ENCODE results near the gene CPNE7. TPM values are rescaled to one million over a fixed set of nuclear protein-coding genes. Genes with fewer than 3 reads are reported as not detected.

CPNE7 gene
- total and polyA plus RNA-seq, 2 of the 13 experiments (the other 11 are each of a cell fraction or from before 2014, with no cell fraction given): 0.59 TPM; not detected in 1

DNA sequence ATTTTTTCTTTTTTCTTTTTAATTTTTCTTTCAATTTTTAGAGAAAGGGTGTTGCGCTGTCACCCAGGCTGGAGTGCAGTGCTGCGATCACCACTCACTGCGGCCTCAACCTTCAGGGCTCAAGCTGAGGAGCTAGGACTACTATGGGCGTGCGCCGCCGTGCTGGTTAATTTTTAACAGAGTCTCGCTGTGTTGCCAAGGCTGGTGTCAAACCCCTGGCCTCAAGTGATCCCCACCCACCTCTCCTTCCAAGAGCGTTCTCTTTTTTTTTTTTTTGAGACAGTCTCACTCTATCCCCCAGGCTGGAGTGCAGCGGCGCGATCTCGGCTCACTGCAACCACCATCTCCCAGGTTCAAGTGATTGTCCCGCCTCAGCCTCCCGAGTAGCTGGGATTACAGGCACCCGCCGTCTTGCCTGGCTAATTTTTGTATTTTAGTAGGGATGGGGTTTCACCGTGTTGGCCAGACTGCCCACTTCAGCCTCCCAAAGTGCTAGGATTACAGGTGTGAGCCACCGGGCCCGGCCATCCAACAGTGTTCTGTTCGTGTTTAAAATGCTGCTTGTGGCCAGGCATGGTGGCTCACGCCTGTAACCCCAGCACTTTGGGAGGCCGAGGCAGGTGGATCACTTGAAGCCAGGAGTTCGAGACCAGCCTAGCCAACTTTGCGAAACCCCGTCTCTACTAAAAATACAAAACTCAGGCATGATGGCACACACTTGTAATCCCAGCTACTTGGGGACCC lies 29.6 kb upstream of the CPNE7 start (continued):
- TF ChIP-seq, protein P1, sequence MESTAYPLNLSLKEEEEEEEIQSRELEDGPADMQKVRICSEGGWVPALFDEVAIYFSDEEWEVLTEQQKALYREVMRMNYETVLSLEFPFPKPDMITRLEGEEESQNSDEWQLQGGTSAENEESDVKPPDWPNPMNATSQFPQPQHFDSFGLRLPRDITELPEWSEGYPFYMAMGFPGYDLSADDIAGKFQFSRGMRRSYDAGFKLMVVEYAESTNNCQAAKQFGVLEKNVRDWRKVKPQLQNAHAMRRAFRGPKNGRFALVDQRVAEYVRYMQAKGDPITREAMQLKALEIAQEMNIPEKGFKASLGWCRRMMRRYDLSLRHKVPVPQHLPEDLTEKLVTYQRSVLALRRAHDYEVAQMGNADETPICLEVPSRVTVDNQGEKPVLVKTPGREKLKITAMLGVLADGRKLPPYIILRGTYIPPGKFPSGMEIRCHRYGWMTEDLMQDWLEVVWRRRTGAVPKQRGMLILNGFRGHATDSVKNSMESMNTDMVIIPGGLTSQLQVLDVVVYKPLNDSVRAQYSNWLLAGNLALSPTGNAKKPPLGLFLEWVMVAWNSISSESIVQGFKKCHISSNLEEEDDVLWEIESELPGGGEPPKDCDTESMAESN (CRISPR knock-in tag; conservative IDR thresholded peaks at IDR 0.05): no peak
- no peak for TF ChIP-seq LCORL (IDR thresholded peaks at IDR 0.05)
- 0 out of 2 replicates have a peak, but pooled peaks have one; percentile 16 for TF ChIP-seq LCORL (CRISPR knock-in tag; IDR thresholded peaks at IDR 0.05)
- 0 out of 2 replicates have a peak, but pooled peaks have one; percentile 9 for TF ChIP-seq ZNF30 (CRISPR knock-in tag; IDR thresholded peaks at IDR 0.05)
- TF ChIP-seq RCOR2 (CRISPR knock-in tag; IDR thresholded peaks at IDR 0.05): 0 out of 2 replicates have a peak, but pooled peaks have one; percentile 55
- 0 out of 2 replicates have a peak, but pooled peaks have one; percentile 12 for TF ChIP-seq GABPB1 (CRISPR knock-in tag; IDR thresholded peaks at IDR 0.05)
- no peak for TF ChIP-seq SP2 (CRISPR knock-in tag; IDR thresholded peaks at IDR 0.05)
- peak; percentile 49 for TF ChIP-seq KAT7 (CRISPR knock-in tag; IDR thresholded peaks at IDR 0.05; ENCODE audit: borderline replicate concordance)
- TF ChIP-seq FOXK1 (CRISPR knock-in tag; IDR thresholded peaks at IDR 0.05; ENCODE audit: borderline replicate concordance, low read depth): peak; percentile 37; the same call in 1 of the 2 replicates
- TF ChIP-seq, protein P2, sequence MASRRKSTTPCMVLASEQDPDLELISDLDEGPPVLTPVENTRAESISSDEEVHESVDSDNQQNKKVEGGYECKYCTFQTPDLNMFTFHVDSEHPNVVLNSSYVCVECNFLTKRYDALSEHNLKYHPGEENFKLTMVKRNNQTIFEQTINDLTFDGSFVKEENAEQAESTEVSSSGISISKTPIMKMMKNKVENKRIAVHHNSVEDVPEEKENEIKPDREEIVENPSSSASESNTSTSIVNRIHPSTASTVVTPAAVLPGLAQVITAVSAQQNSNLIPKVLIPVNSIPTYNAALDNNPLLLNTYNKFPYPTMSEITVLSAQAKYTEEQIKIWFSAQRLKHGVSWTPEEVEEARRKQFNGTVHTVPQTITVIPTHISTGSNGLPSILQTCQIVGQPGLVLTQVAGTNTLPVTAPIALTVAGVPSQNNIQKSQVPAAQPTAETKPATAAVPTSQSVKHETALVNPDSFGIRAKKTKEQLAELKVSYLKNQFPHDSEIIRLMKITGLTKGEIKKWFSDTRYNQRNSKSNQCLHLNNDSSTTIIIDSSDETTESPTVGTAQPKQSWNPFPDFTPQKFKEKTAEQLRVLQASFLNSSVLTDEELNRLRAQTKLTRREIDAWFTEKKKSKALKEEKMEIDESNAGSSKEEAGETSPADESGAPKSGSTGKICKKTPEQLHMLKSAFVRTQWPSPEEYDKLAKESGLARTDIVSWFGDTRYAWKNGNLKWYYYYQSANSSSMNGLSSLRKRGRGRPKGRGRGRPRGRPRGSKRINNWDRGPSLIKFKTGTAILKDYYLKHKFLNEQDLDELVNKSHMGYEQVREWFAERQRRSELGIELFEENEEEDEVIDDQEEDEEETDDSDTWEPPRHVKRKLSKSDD (CRISPR knock-in tag; IDR thresholded peaks at IDR 0.05; ENCODE audit: low read depth): peak; percentile 53; the same call in 1 of the 2 replicates
- TF ChIP-seq, protein P3, sequence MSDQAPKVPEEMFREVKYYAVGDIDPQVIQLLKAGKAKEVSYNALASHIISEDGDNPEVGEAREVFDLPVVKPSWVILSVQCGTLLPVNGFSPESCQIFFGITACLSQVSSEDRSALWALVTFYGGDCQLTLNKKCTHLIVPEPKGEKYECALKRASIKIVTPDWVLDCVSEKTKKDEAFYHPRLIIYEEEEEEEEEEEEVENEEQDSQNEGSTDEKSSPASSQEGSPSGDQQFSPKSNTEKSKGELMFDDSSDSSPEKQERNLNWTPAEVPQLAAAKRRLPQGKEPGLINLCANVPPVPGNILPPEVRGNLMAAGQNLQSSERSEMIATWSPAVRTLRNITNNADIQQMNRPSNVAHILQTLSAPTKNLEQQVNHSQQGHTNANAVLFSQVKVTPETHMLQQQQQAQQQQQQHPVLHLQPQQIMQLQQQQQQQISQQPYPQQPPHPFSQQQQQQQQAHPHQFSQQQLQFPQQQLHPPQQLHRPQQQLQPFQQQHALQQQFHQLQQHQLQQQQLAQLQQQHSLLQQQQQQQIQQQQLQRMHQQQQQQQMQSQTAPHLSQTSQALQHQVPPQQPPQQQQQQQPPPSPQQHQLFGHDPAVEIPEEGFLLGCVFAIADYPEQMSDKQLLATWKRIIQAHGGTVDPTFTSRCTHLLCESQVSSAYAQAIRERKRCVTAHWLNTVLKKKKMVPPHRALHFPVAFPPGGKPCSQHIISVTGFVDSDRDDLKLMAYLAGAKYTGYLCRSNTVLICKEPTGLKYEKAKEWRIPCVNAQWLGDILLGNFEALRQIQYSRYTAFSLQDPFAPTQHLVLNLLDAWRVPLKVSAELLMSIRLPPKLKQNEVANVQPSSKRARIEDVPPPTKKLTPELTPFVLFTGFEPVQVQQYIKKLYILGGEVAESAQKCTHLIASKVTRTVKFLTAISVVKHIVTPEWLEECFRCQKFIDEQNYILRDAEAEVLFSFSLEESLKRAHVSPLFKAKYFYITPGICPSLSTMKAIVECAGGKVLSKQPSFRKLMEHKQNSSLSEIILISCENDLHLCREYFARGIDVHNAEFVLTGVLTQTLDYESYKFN (CRISPR knock-in tag; conservative IDR thresholded peaks at IDR 0.05): peak; percentile 68; the same call in 1 of the 2 replicates
- TF ChIP-seq, protein P4, sequence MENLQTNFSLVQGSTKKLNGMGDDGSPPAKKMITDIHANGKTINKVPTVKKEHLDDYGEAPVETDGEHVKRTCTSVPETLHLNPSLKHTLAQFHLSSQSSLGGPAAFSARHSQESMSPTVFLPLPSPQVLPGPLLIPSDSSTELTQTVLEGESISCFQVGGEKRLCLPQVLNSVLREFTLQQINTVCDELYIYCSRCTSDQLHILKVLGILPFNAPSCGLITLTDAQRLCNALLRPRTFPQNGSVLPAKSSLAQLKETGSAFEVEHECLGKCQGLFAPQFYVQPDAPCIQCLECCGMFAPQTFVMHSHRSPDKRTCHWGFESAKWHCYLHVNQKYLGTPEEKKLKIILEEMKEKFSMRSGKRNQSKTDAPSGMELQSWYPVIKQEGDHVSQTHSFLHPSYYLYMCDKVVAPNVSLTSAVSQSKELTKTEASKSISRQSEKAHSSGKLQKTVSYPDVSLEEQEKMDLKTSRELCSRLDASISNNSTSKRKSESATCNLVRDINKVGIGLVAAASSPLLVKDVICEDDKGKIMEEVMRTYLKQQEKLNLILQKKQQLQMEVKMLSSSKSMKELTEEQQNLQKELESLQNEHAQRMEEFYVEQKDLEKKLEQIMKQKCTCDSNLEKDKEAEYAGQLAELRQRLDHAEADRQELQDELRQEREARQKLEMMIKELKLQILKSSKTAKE (CRISPR knock-in tag; IDR thresholded peaks at IDR 0.05; ENCODE audit: borderline replicate concordance): no peak
- peak; percentile 16; the same call in 1 of the 2 replicates for TF ChIP-seq ZNF616 (CRISPR knock-in tag; IDR thresholded peaks at IDR 0.05; ENCODE audit: low read depth)
- TF ChIP-seq SOX13 (IDR thresholded peaks at IDR 0.05): no peak
- TF ChIP-seq SOX13 (CRISPR knock-in tag; conservative IDR thresholded peaks at IDR 0.05 in 1 of 2, IDR thresholded peaks at IDR 0.05 in 1 of 2): peak in 1 of 2 experiments; percentile 41; a peak in 2 of 4 replicates
- 0 out of 2 replicates have a peak, but pooled peaks have one; percentile 47 for TF ChIP-seq ELF3 (CRISPR knock-in tag; IDR thresholded peaks at IDR 0.05)
- TF ChIP-seq ZNF431 (CRISPR knock-in tag; IDR thresholded peaks at IDR 0.05; ENCODE audit: borderline replicate concordance, low read depth): no peak
- TF ChIP-seq GATA4 (IDR thresholded peaks at IDR 0.05; ENCODE audit: borderline replicate concordance, low read depth): no peak

Data from HepG2 (cell line).